Mammary epithelial cell (primary cell): Measurements from ENCODE around the gene SAMD10.

Source experiments
- EZH2 ChIP-seq: IDR thresholded peaks from 2 replicates; pipeline ENCODE4 v1.6.1; 2012; ENCODE audit warnings: low read length, inconsistent platforms, borderline replicate concordance
- TF ChIP-seq, protein P1 (sequence below), 2 donors: IDR thresholded peaks in 1 of 2; conservative IDR thresholded peaks in 1 of 2; 2 replicates each; pipeline ENCODE4 v1.5.1; 2011 to 2012; ENCODE audit warnings: inconsistent platforms in 2 of 2, low read length in 2 of 2, mild to moderate bottlenecking in 2 of 2, control low read depth in 1 of 2, low read depth in 1 of 2; ENCODE audit not compliant: insufficient read depth in 1 of 2; ENCODE audit errors: extremely low read depth in 1 of 2

DNA sequence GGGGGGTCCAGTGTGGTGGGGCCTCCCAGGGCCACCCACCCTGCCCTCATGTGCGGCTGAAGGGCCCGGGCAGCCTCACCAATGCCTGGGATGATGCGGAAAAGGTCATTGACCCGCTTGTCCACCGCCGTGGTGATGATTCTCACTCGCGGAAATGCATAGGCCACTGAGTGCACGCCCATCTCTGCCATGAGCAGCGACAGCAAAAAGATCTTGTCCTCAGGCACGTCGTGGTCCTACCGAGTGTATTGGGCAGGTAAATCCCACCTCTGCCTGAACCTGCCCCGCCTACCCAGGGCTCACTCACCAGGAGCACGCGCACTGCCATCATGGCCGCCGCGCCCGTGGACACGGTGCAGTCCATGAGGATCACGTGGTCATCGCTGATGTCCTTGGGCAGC lies 39.4 kb downstream of the SAMD10 start:
- TF ChIP-seq, protein P1, sequence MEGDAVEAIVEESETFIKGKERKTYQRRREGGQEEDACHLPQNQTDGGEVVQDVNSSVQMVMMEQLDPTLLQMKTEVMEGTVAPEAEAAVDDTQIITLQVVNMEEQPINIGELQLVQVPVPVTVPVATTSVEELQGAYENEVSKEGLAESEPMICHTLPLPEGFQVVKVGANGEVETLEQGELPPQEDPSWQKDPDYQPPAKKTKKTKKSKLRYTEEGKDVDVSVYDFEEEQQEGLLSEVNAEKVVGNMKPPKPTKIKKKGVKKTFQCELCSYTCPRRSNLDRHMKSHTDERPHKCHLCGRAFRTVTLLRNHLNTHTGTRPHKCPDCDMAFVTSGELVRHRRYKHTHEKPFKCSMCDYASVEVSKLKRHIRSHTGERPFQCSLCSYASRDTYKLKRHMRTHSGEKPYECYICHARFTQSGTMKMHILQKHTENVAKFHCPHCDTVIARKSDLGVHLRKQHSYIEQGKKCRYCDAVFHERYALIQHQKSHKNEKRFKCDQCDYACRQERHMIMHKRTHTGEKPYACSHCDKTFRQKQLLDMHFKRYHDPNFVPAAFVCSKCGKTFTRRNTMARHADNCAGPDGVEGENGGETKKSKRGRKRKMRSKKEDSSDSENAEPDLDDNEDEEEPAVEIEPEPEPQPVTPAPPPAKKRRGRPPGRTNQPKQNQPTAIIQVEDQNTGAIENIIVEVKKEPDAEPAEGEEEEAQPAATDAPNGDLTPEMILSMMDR (conservative IDR thresholded peaks at IDR 0.05 in 1 of 2, IDR thresholded peaks at IDR 0.05 in 1 of 2; ENCODE audit: extremely low read depth in 1 of 2, insufficient read depth in 1 of 2, low read depth in 1 of 2, low read length in 2 of 2), result no peak
- TF ChIP-seq EZH2, result no peak
